A549 (cell line): Measurements from ENCODE around the gene MRPS6.

Experiments used
- HMGXB4 ChIP-seq: fragments of 250-450 bp; sonication (Bioruptor Pico); IDR thresholded peaks from 2 replicates; pipeline ENCODE4 v1.5.0; 2021; ENCODE audit warnings: mild to moderate bottlenecking, moderate library complexity, borderline replicate concordance
- MAZ ChIP-seq: fragments of 150-350 bp; IDR thresholded peaks from 2 replicates; pipeline ENCODE4 v1.6.1; 2014; ENCODE audit warnings: antibody characterized with exemption, low read depth, low read length, borderline replicate concordance
- NPAS2 ChIP-seq: fragments of 250-450 bp; sonication (Bioruptor Pico); IDR thresholded peaks from 2 replicates; pipeline ENCODE4 v1.8.0; 2022; ENCODE audit warnings: mild to moderate bottlenecking, moderate library complexity, borderline replicate concordance
- POLR2A ChIP-seq: IDR thresholded peaks from 2 replicates; pipeline ENCODE4 v1.6.1; 2012; ENCODE audit warnings: mild to moderate bottlenecking, low read length
- RAD21 ChIP-seq, 2 experiments: fragments of >200 bp in 1 of 2; sonication (Bioruptor Twin) in 1 of 2; formaldehyde crosslinking in 1 of 2; IDR thresholded peaks in 1 of 2; conservative IDR thresholded peaks in 1 of 2; 2 replicates in 1 of 2; 3 replicates in 1 of 2; pipeline ENCODE4 v1.6.1; 2012 to 2018; ENCODE audit warnings: inconsistent platforms in 1 of 2
- SMC3 ChIP-seq: fragments of >200 bp; sonication (Bioruptor Twin); formaldehyde crosslinking; IDR thresholded peaks from 3 replicates; pipeline ENCODE4 v1.6.1; 2018; ENCODE audit warnings: inconsistent platforms
- SREBF2 ChIP-seq: fragments of 450-650 bp; IDR thresholded peaks from 2 replicates; pipeline ENCODE4 v1.6.1; 2014; ENCODE audit warnings: mild to moderate bottlenecking, moderate library complexity
- TF ChIP-seq, protein P1 (sequence below): fragments of >200 bp; sonication (Bioruptor Twin); formaldehyde crosslinking; IDR thresholded peaks from 3 replicates; pipeline ENCODE4 v1.5.1; 2016

- TF ChIP-seq POLR2A (no peak), MAZ (no peak), NPAS2 (CRISPR knock-in tag) (no peak), SREBF2 (no peak), HMGXB4 (CRISPR knock-in tag) (no peak), SMC3 (no peak), RAD21 (conservative IDR thresholded peaks at IDR 0.05 in 1 of 2, IDR thresholded peaks at IDR 0.05 in 1 of 2) (no peak)
- TF ChIP-seq, protein P1, sequence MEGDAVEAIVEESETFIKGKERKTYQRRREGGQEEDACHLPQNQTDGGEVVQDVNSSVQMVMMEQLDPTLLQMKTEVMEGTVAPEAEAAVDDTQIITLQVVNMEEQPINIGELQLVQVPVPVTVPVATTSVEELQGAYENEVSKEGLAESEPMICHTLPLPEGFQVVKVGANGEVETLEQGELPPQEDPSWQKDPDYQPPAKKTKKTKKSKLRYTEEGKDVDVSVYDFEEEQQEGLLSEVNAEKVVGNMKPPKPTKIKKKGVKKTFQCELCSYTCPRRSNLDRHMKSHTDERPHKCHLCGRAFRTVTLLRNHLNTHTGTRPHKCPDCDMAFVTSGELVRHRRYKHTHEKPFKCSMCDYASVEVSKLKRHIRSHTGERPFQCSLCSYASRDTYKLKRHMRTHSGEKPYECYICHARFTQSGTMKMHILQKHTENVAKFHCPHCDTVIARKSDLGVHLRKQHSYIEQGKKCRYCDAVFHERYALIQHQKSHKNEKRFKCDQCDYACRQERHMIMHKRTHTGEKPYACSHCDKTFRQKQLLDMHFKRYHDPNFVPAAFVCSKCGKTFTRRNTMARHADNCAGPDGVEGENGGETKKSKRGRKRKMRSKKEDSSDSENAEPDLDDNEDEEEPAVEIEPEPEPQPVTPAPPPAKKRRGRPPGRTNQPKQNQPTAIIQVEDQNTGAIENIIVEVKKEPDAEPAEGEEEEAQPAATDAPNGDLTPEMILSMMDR, result no peak
These were observed 55.3 kb downstream of the MRPS6 start for GRCh38 chr21:34128674-34129038.
